ENCODE data around the gene GARS1. TPM values are rescaled to one million over a fixed set of nuclear protein-coding genes. Genes with fewer than 3 reads are reported as not detected.
A peak's percentile ranks its signal among the peaks of the same experiment; 100 is the strongest.

The GARS1 gene
- total RNA-seq (10 to 100 TPM; 38.3 to 50.1 (median 45.2) TPM), polyA plus RNA-seq (100 to 1,000 TPM in 1 of 3 donors, 10 to 100 TPM in 2; 55.5 to 109 (median 90.1) TPM)

- intact Hi-C loops (cut with DNase I), result loop anchor here (10.0 kb wide), 2 partner anchors 120 to 150 kb away; partner anchors contain the start of gene NOD1
- DNase-seq, result peak; percentile 93
- 0% methylated on average over 84 of the region's 84 CpGs for WGBS, 2 donors
Measured at GRCh38 chr7:30594540-30595435, at the start of gene GARS1. Gene GARS1 (plus strand): TSS chr7:30594878. CDS start chr7:30594922, 44 bp downstream.

GRCh38 chr7:30545791-30546555 lies 48.7 kb upstream of the GARS1 start:
- no peak for TF ChIP-seq EP300 (IDR thresholded peaks at IDR 0.05)
- no peak for TF ChIP-seq POLR2A (IDR thresholded peaks at IDR 0.05)
- no peak for TF ChIP-seq POLR2AphosphoS5 (IDR thresholded peaks at IDR 0.05)
- TF ChIP-seq CTCF (IDR thresholded peaks at IDR 0.05), result no peak
- peaks cover 0 to 4% (median 0%) of the 10 kb centered on the region in 4 donors for H3K4me1 ChIP-seq
- H3K27ac ChIP-seq, result no peak overlapping the region
- 68 to 78% methylated on average over 5 of the region's 5 CpGs for WGBS, 2 donors
- no peak for DNase-seq
- H3K9me3 ChIP-seq, result no peaks in the 10 kb centered on the region
- H3K27me3 ChIP-seq, result no peaks in the 10 kb centered on the region
- intact Hi-C loops (cut with DNase I), result no loop called here
- H3K4me3 ChIP-seq, result no peak overlapping the region
- peaks cover 0 to 12% (median 0%) of the 10 kb centered on the region in 4 donors for H3K36me3 ChIP-seq

More at GRCh38 chr7:30594540-30595435, at the start of gene GARS1:
- Histone ChIP-seq H3K4me1 (peaks cover 0 to 41% (median 26%) of the 10 kb centered on the region in 4 donors), H3K36me3 (peaks cover 0 to 6% (median under 1%) of the 10 kb centered on the region in 4 donors), H3K27ac (peak within 1 kb of the TSS; percentile 86 to 98 (median 96)), H3K9me3 (no peaks in the 10 kb centered on the region), H3K4me3 (peak within 1 kb of the TSS; percentile 73 to 99 (median 96)), H3K27me3 (no peaks in the 10 kb centered on the region)
- TF ChIP-seq EP300 (IDR thresholded peaks at IDR 0.05) (peak in 3 of 4 donors; percentile 56 to 69 (median 57)), POLR2AphosphoS5 (IDR thresholded peaks at IDR 0.05) (peak; percentile 84 to 96 (median 92)), POLR2A (IDR thresholded peaks at IDR 0.05) (peak; percentile 68 to 77), CTCF (IDR thresholded peaks at IDR 0.05) (no peak)

- Histone ChIP-seq H3K9me3 (no peaks in the 10 kb centered on the region), H3K4me3 (no peak overlapping the region), H3K27me3 (no peaks in the 10 kb centered on the region), H3K4me1 (peaks cover 0 to 5% (median 0%) of the 10 kb centered on the region in 4 donors), H3K36me3 (peaks cover 0 to 12% (median 0%) of the 10 kb centered on the region in 4 donors), H3K27ac (no peak overlapping the region)
- TF ChIP-seq POLR2AphosphoS5 (IDR thresholded peaks at IDR 0.05), result no peak
- intact Hi-C loops (cut with DNase I), result no loop called here
- DNase-seq, result no peak
- 96 to 97% methylated on average over 4 of the region's 4 CpGs for WGBS, 2 donors
Measured at GRCh38 chr7:30546596-30546995, 48.1 kb upstream of the GARS1 start.

GRCh38 chr7:30548845-30549244 lies 45.8 kb upstream of the GARS1 start:
- intact Hi-C loops (cut with DNase I), result no loop called here
- H3K27ac ChIP-seq, result peak overlapping the region in 2 of 4 donors; percentile 12 to 25

More at GRCh38 chr7:30548845-30549244, 45.8 kb upstream of the GARS1 start:
- no peak overlapping the region for H3K4me3 ChIP-seq
- H3K36me3 ChIP-seq, result peaks cover 0 to 12% (median 0%) of the 10 kb centered on the region in 4 donors
- H3K4me1 ChIP-seq, result peaks cover 0 to 5% (median 0%) of the 10 kb centered on the region in 4 donors
- H3K9me3 ChIP-seq, result no peaks in the 10 kb centered on the region
- peak; percentile 71 for DNase-seq
- no peak for TF ChIP-seq EP300 (IDR thresholded peaks at IDR 0.05)
- TF ChIP-seq POLR2AphosphoS5 (IDR thresholded peaks at IDR 0.05), result no peak
- peak; percentile 24 to 82 (median 70) for TF ChIP-seq CTCF (IDR thresholded peaks at IDR 0.05)
- WGBS, 2 donors, result 13 to 31% methylated on average over 6 of the region's 6 CpGs
- no peaks in the 10 kb centered on the region for H3K27me3 ChIP-seq

Data from sigmoid colon (tissue), 7 donors.